SH-SY5Y (cell line): ENCODE data around the gene RASSF6.

Source experiments
- GATA2 ChIP-seq: IDR thresholded peaks from 2 replicates; pipeline ENCODE4 v1.6.1; 2011; ENCODE audit warnings: mild to moderate bottlenecking, low read depth, low read length
- GATA3 ChIP-seq: IDR thresholded peaks from 2 replicates; pipeline ENCODE4 v1.6.1; 2011; ENCODE audit warnings: low read depth, mild to moderate bottlenecking, low read length, moderate library complexity

GRCh38 chr4:73609706-73610105 lies 10.5 kb downstream of the RASSF6 start:
- TF ChIP-seq GATA2 (no peak), GATA3 (no peak)
